Breast epithelium (tissue), 4 donors: Measurements from ENCODE around the gene THRSP. TPM values are rescaled to one million over a fixed set of nuclear protein-coding genes. Genes with fewer than 3 reads are reported as not detected.
A peak's percentile ranks its signal among the peaks of the same experiment; 100 is the strongest.

ENCODE experiments used
- DNase-seq, 2 donors: peaks; one replicate each; pipeline ENCODE4 v3.0.0-alpha.2; 2019; ENCODE audit warnings: low spot score in 2 of 2
- H3K27ac ChIP-seq, 2 donors: fragments of 200-600 bp; sonication (generic) in 1 of 2; one replicate each; pipeline ENCODE4 v1.5.1; 2016 to 2019; ENCODE audit warnings: mild to moderate bottlenecking in 1 of 2
- H3K27me3 ChIP-seq, 2 donors: fragments of 200-600 bp; sonication (generic) in 1 of 2; one replicate each; pipeline versions ENCODE4 v1.5.1 to v1.6.0; 2017 to 2019; ENCODE audit warnings: control low read depth in 1 of 2, mild to moderate bottlenecking in 1 of 2
- H3K36me3 ChIP-seq: fragments of 200-600 bp; one replicate; pipeline ENCODE4 v1.5.1; 2019
- H3K4me1 ChIP-seq, 2 donors: fragments of 200-600 bp; sonication (generic); one replicate each; pipeline ENCODE4 v1.5.1; 2016 to 2019; ENCODE audit warnings: control low read depth in 1 of 2
- H3K4me3 ChIP-seq, 3 donors: fragments of 200-600 bp; sonication (generic); 1 replicate in 2 of 3; 2 replicates in 1 of 3; pipeline ENCODE4 v1.5.1; 2016 to 2019; ENCODE audit warnings: mild to moderate bottlenecking in 3 of 3, moderate library complexity in 2 of 3
- H3K9me3 ChIP-seq, 2 donors: fragments of 200-600 bp; sonication (generic) in 1 of 2; one replicate each; pipeline ENCODE4 v1.5.1; 2016 to 2019; ENCODE audit warnings: control low read depth in 1 of 2
- CTCF ChIP-seq, 3 donors: fragments of 450-650 bp; IDR thresholded peaks; one replicate each; pipeline ENCODE4 v1.5.1; 2016 to 2017; ENCODE audit warnings: antibody characterized with exemption in 3 of 3, mild to moderate bottlenecking in 3 of 3, moderate library complexity in 3 of 3
- POLR2A ChIP-seq: fragments of 450-650 bp; IDR thresholded peaks from one replicate; pipeline ENCODE4 v1.6.1; 2016; ENCODE audit warnings: antibody characterized with exemption, mild to moderate bottlenecking, moderate library complexity
- POLR2AphosphoS5 ChIP-seq, 3 donors: sonication (generic); formaldehyde crosslinking; IDR thresholded peaks; one replicate each; pipeline ENCODE4 v1.6.1; 2017; ENCODE audit warnings: antibody characterized with exemption in 3 of 3
- intact Hi-C: fragments of 100-400 bp; cut with DNase I; formaldehyde crosslinking; loops from one replicate; pipeline ENCODE4 v1.15.1; 2023; ENCODE audit warnings: low total_unique reads
- total RNA-seq, 3 donors: library from RNA; depleted of rRNA; stranded (reverse); fragments of >200 nt; gene quantifications; one replicate each; pipeline ENCODE4 v1.1.0, GENCODE V29; 2016

THRSP gene
- total RNA-seq, 3 donors from 2014 or later, result 1.6 to 74.9 (median 5.7) TPM

GRCh38 chr11:78067704-78068103 lies 4.0 kb downstream of the THRSP start:
- Histone ChIP-seq H3K36me3 (no peaks in the 10 kb centered on the region), H3K4me3 (no peak overlapping the region), H3K27me3 (no peaks in the 10 kb centered on the region), H3K9me3 (no peaks in the 10 kb centered on the region), H3K4me1 (no peaks in the 10 kb centered on the region), H3K27ac (no peak overlapping the region)
- intact Hi-C loops, result no loop called here
- TF ChIP-seq POLR2AphosphoS5 (IDR thresholded peaks at IDR 0.05) (no peak), CTCF (IDR thresholded peaks at IDR 0.05) (no peak), POLR2A (no peak)
- DNase-seq, result no peak

DNA sequence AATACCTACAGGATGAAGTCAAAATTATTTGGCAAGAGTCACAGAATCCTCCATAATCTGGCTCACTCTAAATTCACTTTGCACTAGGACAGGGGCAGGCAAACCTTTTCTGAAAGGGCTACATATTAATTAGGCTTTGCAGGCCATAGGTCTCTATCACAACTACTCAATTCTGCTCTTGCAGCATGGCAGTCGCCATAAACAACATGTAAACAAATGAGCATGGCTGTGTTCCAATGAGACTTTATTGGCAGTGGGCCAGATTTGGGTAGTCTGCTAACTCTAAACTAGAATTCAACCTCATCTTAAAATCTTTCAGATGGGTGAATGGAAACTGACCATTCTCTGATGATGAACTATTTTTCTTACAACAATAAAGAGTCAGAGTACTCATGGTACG lies 5.8 kb downstream of the THRSP start:
- Histone ChIP-seq H3K4me3 (no peak overlapping the region), H3K27ac (peak overlapping the region in 1 of 2 donors; percentile 9), H3K36me3 (no peaks in the 10 kb centered on the region), H3K4me1 (no peaks in the 10 kb centered on the region), H3K9me3 (no peaks in the 10 kb centered on the region), H3K27me3 (no peaks in the 10 kb centered on the region)
- intact Hi-C loops, result no loop called here
- no peak for TF ChIP-seq POLR2A
- TF ChIP-seq POLR2AphosphoS5 (IDR thresholded peaks at IDR 0.05), result no peak
- no peak for TF ChIP-seq CTCF (IDR thresholded peaks at IDR 0.05)
- DNase-seq, result no peak

DNA sequence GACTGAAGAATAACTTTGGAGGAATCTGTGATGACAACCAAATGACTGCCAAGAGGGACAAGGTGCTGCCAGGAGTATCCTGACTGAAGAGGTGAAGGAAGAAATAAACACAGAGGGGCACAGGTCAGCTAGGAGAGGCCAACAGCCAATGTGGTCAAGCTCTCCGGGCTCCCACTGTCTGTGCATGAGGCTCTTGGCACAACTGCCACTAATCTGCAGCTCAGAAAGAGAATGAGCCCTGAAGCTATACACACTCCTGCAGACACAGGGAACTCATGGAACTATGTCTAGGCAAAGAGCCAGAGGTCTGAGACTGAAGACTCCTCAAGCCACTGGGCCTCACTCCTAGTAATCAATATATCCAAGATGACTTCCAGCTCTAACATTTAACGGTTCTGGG lies 7.0 kb downstream of the THRSP start:
- intact Hi-C loops, result no loop called here
- Histone ChIP-seq H3K36me3 (no peaks in the 10 kb centered on the region), H3K27ac (no peak overlapping the region), H3K27me3 (no peaks in the 10 kb centered on the region), H3K4me1 (no peaks in the 10 kb centered on the region), H3K9me3 (no peaks in the 10 kb centered on the region), H3K4me3 (no peak overlapping the region)
- TF ChIP-seq POLR2AphosphoS5 (IDR thresholded peaks at IDR 0.05) (no peak), CTCF (IDR thresholded peaks at IDR 0.05) (no peak), POLR2A (no peak)
- DNase-seq, result no peak

- H3K36me3 ChIP-seq, result no peaks in the 10 kb centered on the region
These were observed 8.1 kb downstream of the THRSP start for GRCh38 chr11:78071717-78072116.

GRCh38 chr11:78072455-78072854 lies 8.8 kb downstream of the THRSP start:
- H3K4me1 ChIP-seq, result peaks cover 0 to under 1% of the 10 kb centered on the region in 2 donors
- no peaks in the 10 kb centered on the region for H3K36me3 ChIP-seq
- no peak for DNase-seq
- no peaks in the 10 kb centered on the region for H3K9me3 ChIP-seq
- H3K4me3 ChIP-seq, result no peak overlapping the region
- no peak overlapping the region for H3K27ac ChIP-seq
- TF ChIP-seq POLR2A, result no peak
- no peak for TF ChIP-seq POLR2AphosphoS5 (IDR thresholded peaks at IDR 0.05)
- no peak for TF ChIP-seq CTCF (IDR thresholded peaks at IDR 0.05)
- intact Hi-C loops, result no loop called here
- no peaks in the 10 kb centered on the region for H3K27me3 ChIP-seq

More at GRCh38 chr11:78071717-78072116, 8.1 kb downstream of the THRSP start:
- H3K9me3 ChIP-seq, result no peaks in the 10 kb centered on the region
- H3K4me1 ChIP-seq, result no peaks in the 10 kb centered on the region
- no peak overlapping the region for H3K27ac ChIP-seq
- no peak for DNase-seq
- no peaks in the 10 kb centered on the region for H3K27me3 ChIP-seq
- H3K4me3 ChIP-seq, result no peak overlapping the region
- TF ChIP-seq CTCF (IDR thresholded peaks at IDR 0.05) (no peak), POLR2A (no peak), POLR2AphosphoS5 (IDR thresholded peaks at IDR 0.05) (no peak)
- intact Hi-C loops, result no loop called here
